Stimulated activated CD4-positive, alpha-beta T cell treated with anti-CD3 and anti-CD28 coated beads, Interleukin-12 subunit alpha, Interleukin-12 subunit beta, amount 100 ng/mL, for 4 hours (primary cell): ENCODE results near the gene ARF6.
"Not testable (repeated sequence)": the region's sequence is repeated elsewhere in the genome, so short reads cannot be mapped to it uniquely, and the experiment has no call there.

ENCODE experiments used
- DNase-seq: peaks from one replicate; pipeline ENCODE4 v3.0.0-alpha.2; 2020

Gene ARF6

GRCh38 chr14:49909016-49909415 lies 16.1 kb downstream of the ARF6 start:
- DNase-seq, result no peak

GRCh38 chr14:49915085-49915484 lies 22.2 kb downstream of the ARF6 start:
- no peak for DNase-seq

- no peak for DNase-seq
Observed at GRCh38 chr14:49918706-49919105, 25.8 kb downstream of the ARF6 start.

- DNase-seq, result no peak
Observed at GRCh38 chr14:49919825-49920659, 27.2 kb downstream of the ARF6 start.

GRCh38 chr14:49920935-49921334 lies 28.1 kb downstream of the ARF6 start:
- no peak for DNase-seq

GRCh38 chr14:49921401-49921800 lies 28.5 kb downstream of the ARF6 start:
- no peak for DNase-seq

GRCh38 chr14:49923442-49923841 lies 30.6 kb downstream of the ARF6 start:
- DNase-seq, result no peak

- DNase-seq, result no peak
Observed at GRCh38 chr14:49923881-49924280, 31.0 kb downstream of the ARF6 start.

- no peak for DNase-seq
Observed at GRCh38 chr14:49924852-49925251, 32.0 kb downstream of the ARF6 start.

- no peak for DNase-seq
Observed at GRCh38 chr14:49926803-49927202, 33.9 kb downstream of the ARF6 start.

- no peak for DNase-seq
Observed at GRCh38 chr14:49928015-49928414, 35.1 kb downstream of the ARF6 start.

- DNase-seq, result no peak
Observed at GRCh38 chr14:49930720-49931119, 37.8 kb downstream of the ARF6 start.

- no peak for DNase-seq
Observed at GRCh38 chr14:49931523-49931922, 38.6 kb downstream of the ARF6 start.

- DNase-seq, result no peak
Observed at GRCh38 chr14:49933128-49933527, 40.2 kb downstream of the ARF6 start.

- no peak for DNase-seq
Observed at GRCh38 chr14:49933704-49934103, 40.8 kb downstream of the ARF6 start.

GRCh38 chr14:49934646-49935045 lies 41.8 kb downstream of the ARF6 start:
- DNase-seq, result no peak

- DNase-seq, result no peak
Observed at GRCh38 chr14:49935526-49935925, 42.6 kb downstream of the ARF6 start.

- DNase-seq, result not testable (repeated sequence)
Observed at GRCh38 chr14:49936246-49936645, 43.4 kb downstream of the ARF6 start.

GRCh38 chr14:49936882-49937281 lies 44.0 kb downstream of the ARF6 start:
- DNase-seq, result not testable (repeated sequence)

GRCh38 chr14:49939215-49939614 lies 46.3 kb downstream of the ARF6 start:
- not testable (repeated sequence) for DNase-seq

GRCh38 chr14:49939884-49940510 lies 47.1 kb downstream of the ARF6 start:
- DNase-seq, result no peak

- no peak for DNase-seq
Observed at GRCh38 chr14:49940808-49941421, 48.0 kb downstream of the ARF6 start.

- no peak for DNase-seq
Observed at GRCh38 chr14:49942090-49942489, 49.2 kb downstream of the ARF6 start.

- no peak for DNase-seq
Observed at GRCh38 chr14:49944501-49944900, 51.6 kb downstream of the ARF6 start.
